HEK293 (cell line): ENCODE measurements around the gene PLA2G4A.

Source experiments
- CTCF ChIA-PET: fragments of 350-600 bp; formaldehyde crosslinking; extraction: SDS; loops from one replicate; lab custom pipeline; 2021; ENCODE audit warnings: antibody characterized with exemption; lab: Yijun Ruan, JAX
- POLR2A ChIA-PET: fragments of 300-600 bp; formaldehyde crosslinking; extraction: SDS; loops from one replicate; lab custom pipeline; 2020; ENCODE audit warnings: antibody characterized with exemption, inconsistent platforms; lab: Yijun Ruan, JAX
- H3K27ac ChIP-seq: fragments of 200-500 bp; sonication (Bioruptor generic); 2 replicates; pipeline ENCODE4 v1.5.1; 2014; ENCODE audit warnings: low read depth, low read length, control low read depth, inconsistent platforms; ENCODE audit errors: extremely low read depth
- H3K36me3 ChIP-seq, 2 experiments: fragments of 200-500 bp in 1 of 2; sonication (Bioruptor generic) in 1 of 2; 1 replicate in 1 of 2; 2 replicates in 1 of 2; pipeline ENCODE4 v1.5.1; 2014 to 2017; ENCODE audit warnings: inconsistent platforms in 2 of 2, low read length in 2 of 2; ENCODE audit not compliant: control insufficient read depth in 2 of 2, insufficient read depth in 1 of 2
- H3K4me1 ChIP-seq: fragments of 200-500 bp; sonication (Bioruptor generic); 2 replicates; pipeline ENCODE4 v1.5.1; 2014; ENCODE audit warnings: mild to moderate bottlenecking, low read length, inconsistent platforms; ENCODE audit not compliant: control insufficient read depth, insufficient read depth
- H3K4me3 ChIP-seq: 2 replicates; pipeline ENCODE4 v1.5.1; 2011; ENCODE audit warnings: low read depth, mild to moderate bottlenecking, control low read depth, low read length, moderate library complexity
- H3K9me3 ChIP-seq: fragments of 200-500 bp; sonication (Bioruptor generic); 2 replicates; pipeline ENCODE4 v1.5.1; 2014; ENCODE audit warnings: low read depth, low read length, inconsistent platforms; ENCODE audit not compliant: control insufficient read depth, insufficient read depth
- CTCF ChIP-seq: fragments of 450-650 bp; formaldehyde crosslinking; IDR thresholded peaks from 2 replicates; pipeline ENCODE4 v1.5.1; 2016; ENCODE audit warnings: missing biosample characterization, missing genetic modification characterization
- IKZF3 ChIP-seq: fragments of 450-650 bp; IDR thresholded peaks from 2 replicates; pipeline ENCODE4 v1.5.0; 2018; ENCODE audit warnings: missing biosample characterization, mild to moderate bottlenecking, missing genetic modification characterization, moderate library complexity
- PRDM10 ChIP-seq: fragments of 450-650 bp; formaldehyde crosslinking; IDR thresholded peaks from 2 replicates; pipeline ENCODE4 v1.5.1; 2016; ENCODE audit warnings: missing biosample characterization, missing genetic modification characterization
- YY1 ChIP-seq: fragments of 450-650 bp; formaldehyde crosslinking; IDR thresholded peaks from 2 replicates; pipeline ENCODE4 v1.5.1; 2018; ENCODE audit warnings: missing biosample characterization, missing genetic modification characterization
- ZBTB1 ChIP-seq: fragments of 450-650 bp; formaldehyde crosslinking; IDR thresholded peaks from 2 replicates; pipeline ENCODE4 v1.5.1; 2016; ENCODE audit warnings: missing biosample characterization, missing genetic modification characterization
- ZFHX2 ChIP-seq: fragments of 450-650 bp; formaldehyde crosslinking; conservative IDR thresholded peaks from 2 replicates; pipeline ENCODE4 v1.5.1; 2016; ENCODE audit warnings: missing biosample characterization, missing genetic modification characterization
- ZNF23 ChIP-seq: fragments of 450-650 bp; formaldehyde crosslinking; IDR thresholded peaks from 2 replicates; pipeline ENCODE4 v1.5.1; 2016; ENCODE audit warnings: missing biosample characterization, missing genetic modification characterization, borderline replicate concordance
- ZNF239 ChIP-seq: fragments of 450-650 bp; formaldehyde crosslinking; IDR thresholded peaks from 2 replicates; pipeline ENCODE4 v1.5.1; 2016; ENCODE audit warnings: missing biosample characterization, missing genetic modification characterization
- ZNF664 ChIP-seq: fragments of 450-650 bp; formaldehyde crosslinking; IDR thresholded peaks from 2 replicates; pipeline ENCODE4 v1.5.1; 2016; ENCODE audit warnings: missing biosample characterization, missing genetic modification characterization
- ZNF791 ChIP-seq: fragments of 450-650 bp; formaldehyde crosslinking; IDR thresholded peaks from 2 replicates; pipeline ENCODE4 v1.5.1; 2016; ENCODE audit warnings: missing biosample characterization, missing genetic modification characterization
- TF ChIP-seq, protein P1 (sequence below): fragments of 450-650 bp; formaldehyde crosslinking; IDR thresholded peaks from 2 replicates; pipeline ENCODE4 v1.5.1; 2017; ENCODE audit warnings: missing biosample characterization, missing genetic modification characterization
- TF ChIP-seq, protein P2 (sequence below): fragments of 450-650 bp; formaldehyde crosslinking; IDR thresholded peaks from 2 replicates; pipeline ENCODE4 v1.5.0; 2017; ENCODE audit warnings: missing biosample characterization, missing genetic modification characterization, borderline replicate concordance
- TF ChIP-seq, protein P3 (sequence below): fragments of 450-650 bp; formaldehyde crosslinking; conservative IDR thresholded peaks from 2 replicates; pipeline ENCODE4 v1.5.1; 2016; ENCODE audit warnings: low read depth, missing biosample characterization, missing genetic modification characterization

Gene PLA2G4A

DNA sequence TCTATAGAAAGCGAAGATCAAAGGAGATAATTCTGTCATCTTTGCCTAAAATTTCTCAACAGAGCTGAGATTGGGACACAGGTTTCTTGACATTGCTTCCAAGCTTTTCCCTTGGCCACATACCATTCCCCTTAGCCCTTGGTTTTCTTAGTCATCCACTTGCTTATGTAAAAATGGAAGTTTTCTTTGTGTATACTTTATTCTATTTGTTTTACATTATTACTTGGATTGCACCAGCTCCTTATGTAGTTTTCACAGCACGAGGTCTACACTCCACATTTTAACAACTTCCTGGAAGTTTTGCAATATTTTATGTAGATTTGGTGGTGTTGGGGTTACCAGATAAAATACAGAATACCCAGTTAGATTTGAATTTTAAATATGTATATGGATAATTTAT lies 129.8 kb downstream of the PLA2G4A start:
- ChIA-PET POLR2A (no interaction called here), CTCF (no interaction called here)
- no peaks in the 10 kb centered on the region for H3K36me3 ChIP-seq
- H3K27ac ChIP-seq, result no peak overlapping the region
- H3K4me1 ChIP-seq, result no peaks in the 10 kb centered on the region
- no peak for TF ChIP-seq ZBTB1 (tag by site-specific recombination)
- no peak for TF ChIP-seq YY1 (tag by site-specific recombination)
- TF ChIP-seq, protein P1, sequence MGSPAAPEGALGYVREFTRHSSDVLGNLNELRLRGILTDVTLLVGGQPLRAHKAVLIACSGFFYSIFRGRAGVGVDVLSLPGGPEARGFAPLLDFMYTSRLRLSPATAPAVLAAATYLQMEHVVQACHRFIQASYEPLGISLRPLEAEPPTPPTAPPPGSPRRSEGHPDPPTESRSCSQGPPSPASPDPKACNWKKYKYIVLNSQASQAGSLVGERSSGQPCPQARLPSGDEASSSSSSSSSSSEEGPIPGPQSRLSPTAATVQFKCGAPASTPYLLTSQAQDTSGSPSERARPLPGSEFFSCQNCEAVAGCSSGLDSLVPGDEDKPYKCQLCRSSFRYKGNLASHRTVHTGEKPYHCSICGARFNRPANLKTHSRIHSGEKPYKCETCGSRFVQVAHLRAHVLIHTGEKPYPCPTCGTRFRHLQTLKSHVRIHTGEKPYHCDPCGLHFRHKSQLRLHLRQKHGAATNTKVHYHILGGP, result no peak
- H3K4me3 ChIP-seq, result no peak overlapping the region
- H3K9me3 ChIP-seq, result no peaks in the 10 kb centered on the region

GRCh38 chr1:186960861-186961260 lies 132.1 kb downstream of the PLA2G4A start:
- TF ChIP-seq CTCF (tag by site-specific recombination) (no peak), ZNF664 (tag by site-specific recombination) (no peak), IKZF3 (no peak), ZFHX2 (tag by site-specific recombination) (no peak), ZNF239 (tag by site-specific recombination) (no peak), ZNF791 (tag by site-specific recombination) (no peak), PRDM10 (no peak), ZNF23 (tag by site-specific recombination) (no peak)
- TF ChIP-seq, protein P2, sequence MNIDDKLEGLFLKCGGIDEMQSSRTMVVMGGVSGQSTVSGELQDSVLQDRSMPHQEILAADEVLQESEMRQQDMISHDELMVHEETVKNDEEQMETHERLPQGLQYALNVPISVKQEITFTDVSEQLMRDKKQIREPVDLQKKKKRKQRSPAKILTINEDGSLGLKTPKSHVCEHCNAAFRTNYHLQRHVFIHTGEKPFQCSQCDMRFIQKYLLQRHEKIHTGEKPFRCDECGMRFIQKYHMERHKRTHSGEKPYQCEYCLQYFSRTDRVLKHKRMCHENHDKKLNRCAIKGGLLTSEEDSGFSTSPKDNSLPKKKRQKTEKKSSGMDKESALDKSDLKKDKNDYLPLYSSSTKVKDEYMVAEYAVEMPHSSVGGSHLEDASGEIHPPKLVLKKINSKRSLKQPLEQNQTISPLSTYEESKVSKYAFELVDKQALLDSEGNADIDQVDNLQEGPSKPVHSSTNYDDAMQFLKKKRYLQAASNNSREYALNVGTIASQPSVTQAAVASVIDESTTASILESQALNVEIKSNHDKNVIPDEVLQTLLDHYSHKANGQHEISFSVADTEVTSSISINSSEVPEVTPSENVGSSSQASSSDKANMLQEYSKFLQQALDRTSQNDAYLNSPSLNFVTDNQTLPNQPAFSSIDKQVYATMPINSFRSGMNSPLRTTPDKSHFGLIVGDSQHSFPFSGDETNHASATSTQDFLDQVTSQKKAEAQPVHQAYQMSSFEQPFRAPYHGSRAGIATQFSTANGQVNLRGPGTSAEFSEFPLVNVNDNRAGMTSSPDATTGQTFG (tag by site-specific recombination), result no peak
- TF ChIP-seq, protein P3, sequence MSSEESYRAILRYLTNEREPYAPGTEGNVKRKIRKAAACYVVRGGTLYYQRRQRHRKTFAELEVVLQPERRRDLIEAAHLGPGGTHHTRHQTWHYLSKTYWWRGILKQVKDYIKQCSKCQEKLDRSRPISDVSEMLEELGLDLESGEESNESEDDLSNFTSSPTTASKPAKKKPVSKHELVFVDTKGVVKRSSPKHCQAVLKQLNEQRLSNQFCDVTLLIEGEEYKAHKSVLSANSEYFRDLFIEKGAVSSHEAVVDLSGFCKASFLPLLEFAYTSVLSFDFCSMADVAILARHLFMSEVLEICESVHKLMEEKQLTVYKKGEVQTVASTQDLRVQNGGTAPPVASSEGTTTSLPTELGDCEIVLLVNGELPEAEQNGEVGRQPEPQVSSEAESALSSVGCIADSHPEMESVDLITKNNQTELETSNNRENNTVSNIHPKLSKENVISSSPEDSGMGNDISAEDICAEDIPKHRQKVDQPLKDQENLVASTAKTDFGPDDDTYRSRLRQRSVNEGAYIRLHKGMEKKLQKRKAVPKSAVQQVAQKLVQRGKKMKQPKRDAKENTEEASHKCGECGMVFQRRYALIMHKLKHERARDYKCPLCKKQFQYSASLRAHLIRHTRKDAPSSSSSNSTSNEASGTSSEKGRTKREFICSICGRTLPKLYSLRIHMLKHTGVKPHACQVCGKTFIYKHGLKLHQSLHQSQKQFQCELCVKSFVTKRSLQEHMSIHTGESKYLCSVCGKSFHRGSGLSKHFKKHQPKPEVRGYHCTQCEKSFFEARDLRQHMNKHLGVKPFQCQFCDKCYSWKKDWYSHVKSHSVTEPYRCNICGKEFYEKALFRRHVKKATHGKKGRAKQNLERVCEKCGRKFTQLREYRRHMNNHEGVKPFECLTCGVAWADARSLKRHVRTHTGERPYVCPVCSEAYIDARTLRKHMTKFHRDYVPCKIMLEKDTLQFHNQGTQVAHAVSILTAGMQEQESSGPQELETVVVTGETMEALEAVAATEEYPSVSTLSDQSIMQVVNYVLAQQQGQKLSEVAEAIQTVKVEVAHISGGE, result no peak
- Histone ChIP-seq H3K36me3 (no peaks in the 10 kb centered on the region), H3K4me3 (no peak overlapping the region), H3K9me3 (no peaks in the 10 kb centered on the region), H3K27ac (no peak overlapping the region), H3K4me1 (no peaks in the 10 kb centered on the region)
- ChIA-PET CTCF (interaction anchor here (0.6 to 0.9 kb wide), 2 partner anchors 26 to 36 kb away, joined by 3 to 4 read pairs; no protein-coding TSS in a partner anchor), POLR2A (no interaction called here)
